Pons (tissue), 1 donor: ENCODE measurements around the gene NDUFS7.

Experiments
- DNase-seq: peaks from one replicate; pipeline ENCODE4 v3.0.0-alpha.2; 2016; ENCODE audit warnings: low spot score

The NDUFS7 gene

DNA sequence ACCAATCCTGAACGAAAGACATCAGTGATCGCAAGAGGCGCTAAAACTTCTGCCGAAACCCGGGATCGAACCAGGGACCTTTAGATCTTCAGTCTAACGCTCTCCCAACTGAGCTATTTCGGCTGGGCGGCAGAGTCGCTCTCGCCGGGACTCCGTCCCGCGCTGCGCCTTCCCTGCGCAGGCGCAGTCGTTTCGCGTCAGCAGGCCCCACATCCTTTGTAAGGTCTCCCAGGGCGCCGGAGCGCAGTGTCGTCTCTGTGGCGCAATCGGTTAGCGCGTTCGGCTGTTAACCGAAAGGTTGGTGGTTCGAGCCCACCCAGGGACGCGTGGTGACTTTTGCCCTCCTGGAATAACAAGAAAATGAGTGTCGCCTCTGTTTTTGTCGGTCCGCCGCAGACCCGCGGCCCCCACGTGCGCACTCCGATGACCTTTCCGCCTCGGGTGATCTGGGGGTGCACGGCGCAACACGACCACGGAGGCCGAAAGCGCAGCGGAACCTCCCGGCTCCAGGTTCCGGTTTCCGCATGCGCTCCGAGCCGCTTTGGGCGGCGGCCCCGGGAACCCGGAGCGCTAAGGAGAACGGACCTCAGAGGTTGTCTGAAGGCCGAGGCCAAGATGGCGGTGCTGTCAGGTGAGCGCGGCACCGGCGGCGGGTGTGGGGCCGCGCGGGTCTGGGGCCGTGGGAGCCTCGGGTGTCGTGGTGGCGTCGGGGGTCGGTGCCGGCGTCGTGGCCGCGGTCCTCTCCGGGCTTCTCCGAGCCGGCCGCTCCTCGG, at the start of gene NDUFS7:
TSS of gene NDUFS7 (plus strand) at position 596 of the 773 bp plus-strand sequence. CDS start at position 616, 20 bp downstream.
- peak; percentile 91 for DNase-seq

DNA sequence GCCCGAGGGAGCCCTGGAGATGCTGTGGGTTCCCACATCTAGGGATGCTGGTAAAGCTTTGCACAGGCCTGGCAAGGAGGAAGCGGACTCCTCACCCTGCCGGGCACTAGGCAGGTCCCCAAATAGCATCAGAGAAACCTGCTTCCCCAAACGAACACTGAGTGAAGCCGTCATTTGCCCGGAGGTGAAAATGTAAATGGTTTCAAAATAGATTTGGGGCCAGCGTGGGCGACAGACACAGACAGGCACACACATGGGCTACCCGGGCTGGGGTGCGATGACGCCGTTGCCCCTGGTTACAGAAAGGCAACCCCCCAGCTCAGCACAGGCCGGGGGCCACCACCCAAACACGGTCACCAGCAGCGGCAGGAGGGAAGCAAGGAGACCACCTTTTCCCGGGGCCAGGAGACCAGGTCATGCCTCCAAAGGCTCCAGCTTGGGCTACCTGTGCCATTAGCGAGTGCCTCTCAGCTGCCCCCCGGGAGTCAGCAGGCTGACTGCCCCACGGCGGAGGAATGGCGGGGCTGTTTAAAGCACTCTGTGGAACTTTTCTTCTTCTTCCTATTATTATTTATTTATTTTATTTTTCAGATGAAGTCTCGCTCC, 47.5 kb upstream of the NDUFS7 start:
- DNase-seq = no peak

DNA sequence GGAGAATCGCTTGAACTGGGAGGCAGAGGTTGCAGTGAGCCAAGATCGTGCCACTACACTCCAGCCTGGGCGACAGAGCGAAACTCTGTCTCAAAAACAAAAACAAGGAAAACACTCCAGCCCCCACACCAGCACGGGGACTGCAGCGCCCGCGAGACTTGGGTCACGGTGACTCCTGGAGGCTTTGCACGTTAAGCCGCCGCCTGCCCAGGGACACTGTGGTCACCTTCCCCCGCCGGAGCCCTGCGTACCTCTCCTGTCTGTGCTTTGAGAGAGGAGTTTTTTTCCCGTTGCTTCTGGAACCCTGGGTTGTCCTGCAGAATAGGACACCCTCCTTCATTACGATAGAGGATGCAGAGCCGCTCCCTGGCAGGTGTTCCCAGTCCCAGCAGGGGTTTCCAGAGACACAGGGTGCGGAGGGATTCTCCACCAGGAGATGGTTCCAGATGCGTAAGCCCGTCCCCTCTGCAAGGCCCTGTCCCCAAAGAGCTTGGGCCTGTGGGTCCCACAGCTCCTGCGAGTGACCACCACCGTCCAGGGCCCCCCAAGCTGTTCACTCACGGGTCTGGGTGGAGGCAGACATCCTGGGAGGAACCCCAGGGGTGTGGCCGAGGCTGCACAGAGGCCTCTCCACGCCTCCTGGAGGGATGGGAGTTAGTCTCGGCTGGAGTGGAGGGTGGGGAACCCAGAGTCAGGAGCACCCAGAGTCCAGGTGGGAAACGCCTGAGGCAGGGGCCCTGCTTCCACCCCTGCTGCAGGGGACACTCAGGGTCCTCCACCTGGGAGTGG, 42.8 kb upstream of the NDUFS7 start:
- DNase-seq = no peak

DNA sequence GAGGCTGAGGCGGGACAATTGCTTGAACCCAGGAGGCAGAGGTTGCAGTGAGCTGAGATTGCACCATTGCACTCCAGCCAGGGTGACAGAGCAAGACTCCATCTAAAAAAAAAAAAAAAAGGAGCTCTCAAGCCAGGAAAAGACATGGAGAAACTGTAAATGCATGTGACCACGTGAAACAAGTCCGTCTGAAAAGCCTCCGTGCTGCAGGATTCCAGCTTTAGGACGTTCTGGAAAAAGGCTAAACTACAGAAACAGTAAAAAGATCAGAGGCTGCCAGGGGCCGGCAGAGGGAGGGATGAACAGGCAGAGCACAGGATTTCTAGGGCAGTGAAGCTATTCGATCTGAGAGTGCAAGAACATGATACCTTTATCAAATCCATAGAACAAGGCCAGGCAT, 40.7 kb upstream of the NDUFS7 start:
- no peak for DNase-seq

DNA sequence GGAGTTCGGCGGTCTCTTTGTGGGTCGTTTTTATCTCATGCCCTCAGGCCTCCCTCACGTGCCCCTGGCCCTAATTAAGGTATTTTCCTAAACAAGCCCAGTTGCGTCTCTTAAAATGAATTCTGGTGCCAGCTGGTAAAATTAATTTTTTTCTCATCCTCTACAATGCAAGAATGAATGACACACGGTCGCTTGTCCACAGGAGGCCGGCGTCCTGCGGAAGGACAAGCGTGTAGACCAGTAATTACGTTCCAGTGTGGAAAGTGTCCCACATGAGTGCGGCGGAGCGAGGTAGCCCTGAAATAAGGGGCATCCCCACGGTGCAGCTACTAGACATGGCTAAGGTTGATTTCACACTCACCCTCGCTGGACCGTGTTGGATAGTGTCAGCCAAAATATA, 34.5 kb upstream of the NDUFS7 start:
- no peak for DNase-seq

DNA sequence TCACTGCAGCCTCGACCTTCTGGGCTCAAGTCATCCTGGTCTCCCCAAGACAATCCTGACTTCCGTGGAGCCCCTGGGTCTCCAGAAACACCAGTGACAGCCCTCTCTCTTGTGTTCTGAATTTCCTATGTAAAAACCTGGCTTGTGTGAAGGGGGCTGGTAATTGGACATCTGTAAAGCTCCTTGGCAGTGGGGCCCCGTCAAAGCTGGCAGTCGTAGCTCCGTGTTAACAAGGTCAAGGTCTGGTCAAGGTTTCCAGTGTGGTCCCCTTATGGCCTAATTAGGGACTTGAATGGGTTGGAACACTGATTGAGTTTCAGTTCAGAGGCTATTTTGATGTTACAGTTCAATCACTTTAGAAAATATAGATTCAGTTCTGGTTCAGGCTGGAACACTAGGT, 32.8 kb upstream of the NDUFS7 start:
- no peak for DNase-seq

DNA sequence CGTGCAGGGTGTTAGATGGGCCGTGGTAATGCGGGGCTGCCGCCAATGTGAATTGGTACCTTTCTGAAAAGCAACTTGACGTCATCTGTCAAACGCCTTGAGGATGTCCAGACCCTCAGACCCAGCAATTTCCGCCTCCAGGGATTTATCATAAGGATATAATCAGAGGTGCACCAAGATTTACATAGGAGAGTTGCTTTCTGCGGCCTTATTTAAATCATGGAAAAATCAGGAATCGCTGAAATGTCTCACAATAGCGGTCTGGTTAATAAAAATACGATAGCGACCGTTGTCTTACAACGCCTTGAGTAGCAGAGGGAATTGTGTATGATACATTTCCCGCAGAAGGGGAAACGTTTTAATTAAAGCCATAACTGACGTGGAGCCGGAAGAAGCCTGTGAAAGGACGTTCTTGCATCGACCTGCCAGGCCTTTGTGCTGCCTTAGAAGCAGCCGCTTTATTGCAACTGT, 32.3 kb upstream of the NDUFS7 start:
- no peak for DNase-seq

- DNase-seq = no peak
These were observed 30.6 kb upstream of the NDUFS7 start for GRCh38 chr19:1353144-1353543.

GRCh38 chr19:1354970-1355567, 28.6 kb upstream of the NDUFS7 start:
- no peak for DNase-seq

- peak; percentile 61 for DNase-seq
These were observed 27.9 kb upstream of the NDUFS7 start for GRCh38 chr19:1355568-1356507.

- no peak for DNase-seq
These were observed 27.2 kb upstream of the NDUFS7 start for GRCh38 chr19:1356508-1356865.

- DNase-seq = no peak
These were observed 26.1 kb upstream of the NDUFS7 start for GRCh38 chr19:1357531-1358109.

GRCh38 chr19:1360126-1360817, 23.4 kb upstream of the NDUFS7 start:
- no peak for DNase-seq

DNA sequence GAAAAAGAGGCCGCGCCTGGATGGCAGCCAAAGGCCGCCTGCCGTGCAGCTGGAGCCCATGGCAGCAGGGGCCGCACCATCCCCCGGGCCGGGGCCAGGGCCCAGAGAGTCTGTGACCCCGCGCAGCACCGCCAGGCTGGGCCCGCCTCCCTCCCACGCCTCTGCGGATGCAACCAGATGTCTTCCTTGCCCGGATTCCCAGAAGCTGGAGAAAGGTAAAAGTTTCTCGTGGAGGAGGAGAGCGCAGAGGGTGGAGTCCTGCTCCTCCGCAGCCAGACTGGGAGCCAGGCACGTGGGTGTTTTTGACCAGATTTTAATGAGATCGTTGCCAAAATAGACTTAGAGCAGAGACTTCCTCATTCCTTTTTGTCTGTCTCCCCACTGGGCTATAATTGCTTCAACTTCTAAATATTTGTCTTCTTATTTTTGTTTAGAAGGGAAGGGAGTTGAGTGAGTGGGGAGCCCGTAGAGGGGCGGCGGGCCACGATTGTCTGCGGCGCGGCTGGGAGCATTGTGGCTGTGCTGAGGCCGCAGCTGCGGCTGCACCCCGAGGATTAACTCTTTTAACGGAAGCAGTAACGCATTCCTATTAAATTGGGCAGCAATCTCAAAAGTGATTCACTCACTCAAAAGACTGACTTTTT, 22.8 kb upstream of the NDUFS7 start:
- DNase-seq = peak; percentile 72

GRCh38 chr19:1361601-1362386, 21.9 kb upstream of the NDUFS7 start:
- no peak for DNase-seq

- no peak for DNase-seq
These were observed 21.1 kb upstream of the NDUFS7 start for GRCh38 chr19:1362387-1363257.

GRCh38 chr19:1363599-1363998, 20.1 kb upstream of the NDUFS7 start:
- no peak for DNase-seq
